ENCODE results near the gene RNPEPL1.
"Not testable (repeated sequence)": the region's sequence is repeated elsewhere in the genome, so short reads cannot be mapped to it uniquely, and the experiment has no call there.

RNPEPL1 gene

GRCh38 chr2:240560084-240560479 lies 8.2 kb upstream of the RNPEPL1 start, which contains the start of gene DUSP28:
TSS of gene DUSP28 (plus strand) at chr2:240560357. CDS start at chr2:240560685, 328 bp downstream.
- peak within 1 kb of the TSS; percentile 77 to 79 for H3K4me3 ChIP-seq (ENCODE audit: low read depth in 1 of 2, low read length in 2 of 2)
- H3K36me3 ChIP-seq (ENCODE audit: control insufficient read depth in 1 of 2, insufficient read depth in 2 of 2, low read length in 2 of 2) = no peaks in the 10 kb centered on the region
- peaks cover 15 to 39% of the 10 kb centered on the region in 2 donors for H3K4me1 ChIP-seq (ENCODE audit: control insufficient read depth in 1 of 2, insufficient read depth in 2 of 2, low read length in 2 of 2)
- H3K27ac ChIP-seq (ENCODE audit: low read length) = peak within 1 kb of the TSS; percentile 85
- H3K27me3 ChIP-seq (ENCODE audit: low read depth, low read length) = no peaks in the 10 kb centered on the region
- no peaks in the 10 kb centered on the region for H3K9me3 ChIP-seq (ENCODE audit: control insufficient read depth in 1 of 2, low read length in 2 of 2)

- Histone ChIP-seq H3K4me3 (ENCODE audit: low read depth in 1 of 2, low read length in 2 of 2) (peak overlapping the region; percentile 77 to 79), H3K4me1 (ENCODE audit: control insufficient read depth in 1 of 2, insufficient read depth in 2 of 2, low read length in 2 of 2) (peaks cover 18 to 42% of the 10 kb centered on the region in 2 donors), H3K27ac (ENCODE audit: low read length) (peak overlapping the region; percentile 85), H3K36me3 (ENCODE audit: control insufficient read depth in 1 of 2, insufficient read depth in 2 of 2, low read length in 2 of 2) (no peaks in the 10 kb centered on the region), H3K9me3 (ENCODE audit: control insufficient read depth in 1 of 2, low read length in 2 of 2) (no peaks in the 10 kb centered on the region), H3K27me3 (ENCODE audit: low read depth, low read length) (no peaks in the 10 kb centered on the region)
These were observed 7.6 kb upstream of the RNPEPL1 start for GRCh38 chr2:240560480-240561324.

- H3K4me3 ChIP-seq (ENCODE audit: low read depth in 1 of 2, low read length in 2 of 2) = peak overlapping the region; percentile 77 to 79
- H3K27ac ChIP-seq (ENCODE audit: low read length) = peak overlapping the region; percentile 85
- H3K4me1 ChIP-seq (ENCODE audit: control insufficient read depth in 1 of 2, insufficient read depth in 2 of 2, low read length in 2 of 2) = peaks cover 21 to 48% of the 10 kb centered on the region in 2 donors
- H3K9me3 ChIP-seq (ENCODE audit: control insufficient read depth in 1 of 2, low read length in 2 of 2) = no peaks in the 10 kb centered on the region
- H3K27me3 ChIP-seq (ENCODE audit: low read depth, low read length) = no peaks in the 10 kb centered on the region
- no peaks in the 10 kb centered on the region for H3K36me3 ChIP-seq (ENCODE audit: control insufficient read depth in 1 of 2, insufficient read depth in 2 of 2, low read length in 2 of 2)
These were observed 6.8 kb upstream of the RNPEPL1 start for GRCh38 chr2:240561325-240561971.

GRCh38 chr2:240563231-240563630 lies 5.1 kb upstream of the RNPEPL1 start:
- not testable (repeated sequence) for H3K27ac ChIP-seq (ENCODE audit: low read length); H3K27me3 ChIP-seq (ENCODE audit: low read depth, low read length); H3K9me3 ChIP-seq (ENCODE audit: control insufficient read depth in 1 of 2, low read length in 2 of 2); H3K4me3 ChIP-seq (ENCODE audit: low read depth in 1 of 2, low read length in 2 of 2); H3K36me3 ChIP-seq (ENCODE audit: control insufficient read depth in 1 of 2, insufficient read depth in 2 of 2, low read length in 2 of 2)
- H3K4me1 ChIP-seq (ENCODE audit: control insufficient read depth in 1 of 2, insufficient read depth in 2 of 2, low read length in 2 of 2) = peaks cover 29 to 50% of the 10 kb centered on the region in 2 donors

GRCh38 chr2:240563951-240564560 lies 4.2 kb upstream of the RNPEPL1 start:
- H3K27ac ChIP-seq (ENCODE audit: low read length) = no peak overlapping the region
- H3K4me1 ChIP-seq (ENCODE audit: control insufficient read depth in 1 of 2, insufficient read depth in 2 of 2, low read length in 2 of 2) = peaks cover 29 to 46% of the 10 kb centered on the region in 2 donors

GRCh38 chr2:240564561-240565332 lies 3.5 kb upstream of the RNPEPL1 start:
- peaks cover 27 to 44% of the 10 kb centered on the region in 2 donors for H3K4me1 ChIP-seq (ENCODE audit: control insufficient read depth in 1 of 2, insufficient read depth in 2 of 2, low read length in 2 of 2)
- H3K27ac ChIP-seq (ENCODE audit: low read length) = peak overlapping the region; percentile 77
- no peaks in the 10 kb centered on the region for H3K36me3 ChIP-seq (ENCODE audit: control insufficient read depth in 1 of 2, insufficient read depth in 2 of 2, low read length in 2 of 2)
- H3K4me3 ChIP-seq (ENCODE audit: low read depth in 1 of 2, low read length in 2 of 2) = no peak overlapping the region
- no peaks in the 10 kb centered on the region for H3K9me3 ChIP-seq (ENCODE audit: control insufficient read depth in 1 of 2, low read length in 2 of 2)
- H3K27me3 ChIP-seq (ENCODE audit: low read depth, low read length) = no peaks in the 10 kb centered on the region

More at GRCh38 chr2:240563951-240564560, 4.2 kb upstream of the RNPEPL1 start:
- H3K4me3 ChIP-seq (ENCODE audit: low read depth in 1 of 2, low read length in 2 of 2) = no peak overlapping the region
- no peaks in the 10 kb centered on the region for H3K27me3 ChIP-seq (ENCODE audit: low read depth, low read length)
- no peaks in the 10 kb centered on the region for H3K36me3 ChIP-seq (ENCODE audit: control insufficient read depth in 1 of 2, insufficient read depth in 2 of 2, low read length in 2 of 2)
- no peaks in the 10 kb centered on the region for H3K9me3 ChIP-seq (ENCODE audit: control insufficient read depth in 1 of 2, low read length in 2 of 2)

GRCh38 chr2:240565333-240566202 lies 2.7 kb upstream of the RNPEPL1 start:
- H3K27me3 ChIP-seq (ENCODE audit: low read depth, low read length) = no peaks in the 10 kb centered on the region
- H3K27ac ChIP-seq (ENCODE audit: low read length) = peak overlapping the region; percentile 77
- H3K4me1 ChIP-seq (ENCODE audit: control insufficient read depth in 1 of 2, insufficient read depth in 2 of 2, low read length in 2 of 2) = peaks cover 28 to 50% of the 10 kb centered on the region in 2 donors
- H3K9me3 ChIP-seq (ENCODE audit: control insufficient read depth in 1 of 2, low read length in 2 of 2) = no peaks in the 10 kb centered on the region
- peak overlapping the region; percentile 41 to 48 for H3K4me3 ChIP-seq (ENCODE audit: low read depth in 1 of 2, low read length in 2 of 2)
- no peaks in the 10 kb centered on the region for H3K36me3 ChIP-seq (ENCODE audit: control insufficient read depth in 1 of 2, insufficient read depth in 2 of 2, low read length in 2 of 2)

- peak overlapping the region; percentile 73 to 79 for H3K4me3 ChIP-seq (ENCODE audit: low read depth in 1 of 2, low read length in 2 of 2)
- H3K36me3 ChIP-seq (ENCODE audit: control insufficient read depth in 1 of 2, insufficient read depth in 2 of 2, low read length in 2 of 2) = no peaks in the 10 kb centered on the region
- H3K27ac ChIP-seq (ENCODE audit: low read length) = peak overlapping the region; percentile 77
- no peaks in the 10 kb centered on the region for H3K9me3 ChIP-seq (ENCODE audit: control insufficient read depth in 1 of 2, low read length in 2 of 2)
- H3K4me1 ChIP-seq (ENCODE audit: control insufficient read depth in 1 of 2, insufficient read depth in 2 of 2, low read length in 2 of 2) = peaks cover 28 to 55% of the 10 kb centered on the region in 2 donors
- H3K27me3 ChIP-seq (ENCODE audit: low read depth, low read length) = no peaks in the 10 kb centered on the region
These were observed 1.8 kb upstream of the RNPEPL1 start for GRCh38 chr2:240566203-240567136.

- Histone ChIP-seq H3K36me3 (ENCODE audit: control insufficient read depth in 1 of 2, insufficient read depth in 2 of 2, low read length in 2 of 2) (peaks cover 0 to 2% of the 10 kb centered on the region in 2 donors), H3K9me3 (ENCODE audit: control insufficient read depth in 1 of 2, low read length in 2 of 2) (no peaks in the 10 kb centered on the region), H3K4me3 (ENCODE audit: low read depth in 1 of 2, low read length in 2 of 2) (peak overlapping the region; percentile 73 to 79), H3K27me3 (ENCODE audit: low read depth, low read length) (no peaks in the 10 kb centered on the region), H3K27ac (ENCODE audit: low read length) (peak overlapping the region; percentile 75), H3K4me1 (ENCODE audit: control insufficient read depth in 1 of 2, insufficient read depth in 2 of 2, low read length in 2 of 2) (peaks cover 28 to 47% of the 10 kb centered on the region in 2 donors)
These were observed 980 bp upstream of the RNPEPL1 start for GRCh38 chr2:240567137-240567871.
